Breast epithelium (tissue), 4 donors: ENCODE measurements around the gene KRTCAP2. TPM values are rescaled to one million over a fixed set of nuclear protein-coding genes. Genes with fewer than 3 reads are reported as not detected.

Experiments
- DNase-seq, 2 donors: peaks; one replicate each; pipeline ENCODE4 v3.0.0-alpha.2; 2019; ENCODE audit warnings: low spot score in 2 of 2
- H3K27ac ChIP-seq, 2 donors: fragments of 200-600 bp; sonication (generic) in 1 of 2; one replicate each; pipeline ENCODE4 v1.5.1; 2016 to 2019; ENCODE audit warnings: mild to moderate bottlenecking in 1 of 2
- H3K27me3 ChIP-seq, 2 donors: fragments of 200-600 bp; sonication (generic) in 1 of 2; one replicate each; pipeline versions ENCODE4 v1.5.1 to v1.6.0; 2017 to 2019; ENCODE audit warnings: control low read depth in 1 of 2, mild to moderate bottlenecking in 1 of 2
- H3K36me3 ChIP-seq: fragments of 200-600 bp; one replicate; pipeline ENCODE4 v1.5.1; 2019
- H3K4me1 ChIP-seq, 2 donors: fragments of 200-600 bp; sonication (generic); one replicate each; pipeline ENCODE4 v1.5.1; 2016 to 2019; ENCODE audit warnings: control low read depth in 1 of 2
- H3K4me3 ChIP-seq, 3 donors: fragments of 200-600 bp; sonication (generic); 1 replicate in 2 of 3; 2 replicates in 1 of 3; pipeline ENCODE4 v1.5.1; 2016 to 2019; ENCODE audit warnings: mild to moderate bottlenecking in 3 of 3, moderate library complexity in 2 of 3
- H3K9me3 ChIP-seq, 2 donors: fragments of 200-600 bp; sonication (generic) in 1 of 2; one replicate each; pipeline ENCODE4 v1.5.1; 2016 to 2019; ENCODE audit warnings: control low read depth in 1 of 2
- POLR2A ChIP-seq: fragments of 450-650 bp; IDR thresholded peaks from one replicate; pipeline ENCODE4 v1.6.1; 2016; ENCODE audit warnings: antibody characterized with exemption, mild to moderate bottlenecking, moderate library complexity
- POLR2AphosphoS5 ChIP-seq, 3 donors: sonication (generic); formaldehyde crosslinking; IDR thresholded peaks; one replicate each; pipeline ENCODE4 v1.6.1; 2017; ENCODE audit warnings: antibody characterized with exemption in 3 of 3
- intact Hi-C: fragments of 100-400 bp; cut with DNase I; formaldehyde crosslinking; loops from one replicate; pipeline ENCODE4 v1.15.1; 2023; ENCODE audit warnings: low total_unique reads
- total RNA-seq, 3 donors: library from RNA; depleted of rRNA; stranded (reverse); fragments of >200 nt; gene quantifications; one replicate each; pipeline ENCODE4 v1.1.0, GENCODE V29; 2016
- TF ChIP-seq, protein P1 (sequence below), 3 donors: fragments of 450-650 bp; IDR thresholded peaks; one replicate each; pipeline ENCODE4 v1.5.1; 2016 to 2017; ENCODE audit warnings: antibody characterized with exemption in 3 of 3, mild to moderate bottlenecking in 3 of 3, moderate library complexity in 3 of 3

Gene KRTCAP2
- total RNA-seq, 3 donors from 2014 or later, result 104 to 147 (median 131) TPM

DNA sequence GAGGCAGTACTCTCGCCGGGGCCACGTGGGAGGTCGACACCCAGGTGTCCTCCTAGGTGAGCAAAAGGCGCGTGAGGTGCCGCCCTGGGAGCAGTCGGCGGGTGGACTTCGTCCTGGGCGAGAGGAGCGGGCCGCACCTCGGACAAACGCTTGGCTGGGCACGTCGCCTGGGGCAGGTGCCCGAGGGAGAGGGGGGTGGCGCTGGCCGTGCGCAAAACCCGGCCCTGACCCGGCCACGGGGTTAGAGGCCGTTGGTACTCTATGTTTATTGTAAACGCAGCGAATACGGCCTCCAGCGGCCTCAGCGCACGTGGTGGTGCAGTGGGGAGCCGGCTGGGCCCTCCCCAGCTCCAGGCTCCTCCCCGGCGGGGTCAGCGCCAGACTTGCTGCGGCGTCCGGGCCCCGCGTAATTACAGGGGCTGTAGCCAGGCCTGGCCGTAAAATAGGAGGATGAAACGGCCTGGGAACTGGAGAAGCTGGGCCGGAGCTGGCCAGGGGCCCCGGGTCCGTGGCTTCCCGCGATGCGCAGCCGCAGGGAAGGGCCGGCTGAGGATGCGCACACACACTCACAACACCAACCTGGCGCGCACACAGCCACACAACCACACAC lies 47.1 kb downstream of the KRTCAP2 start:
- no peaks in the 10 kb centered on the region for H3K9me3 ChIP-seq
- H3K4me1 ChIP-seq, result peaks cover 3 to 14% of the 10 kb centered on the region in 2 donors
- no peaks in the 10 kb centered on the region for H3K36me3 ChIP-seq
- peak overlapping the region; percentile 60 to 96 (median 60) for H3K4me3 ChIP-seq
- H3K27me3 ChIP-seq, result no peaks in the 10 kb centered on the region
- intact Hi-C loops, result no loop called here
- H3K27ac ChIP-seq, result peak overlapping the region; percentile 95 to 97
- TF ChIP-seq POLR2AphosphoS5 (IDR thresholded peaks at IDR 0.05) (peak in 1 of 3 donors; percentile 5), POLR2A (peak; percentile 0)
- TF ChIP-seq, protein P1, sequence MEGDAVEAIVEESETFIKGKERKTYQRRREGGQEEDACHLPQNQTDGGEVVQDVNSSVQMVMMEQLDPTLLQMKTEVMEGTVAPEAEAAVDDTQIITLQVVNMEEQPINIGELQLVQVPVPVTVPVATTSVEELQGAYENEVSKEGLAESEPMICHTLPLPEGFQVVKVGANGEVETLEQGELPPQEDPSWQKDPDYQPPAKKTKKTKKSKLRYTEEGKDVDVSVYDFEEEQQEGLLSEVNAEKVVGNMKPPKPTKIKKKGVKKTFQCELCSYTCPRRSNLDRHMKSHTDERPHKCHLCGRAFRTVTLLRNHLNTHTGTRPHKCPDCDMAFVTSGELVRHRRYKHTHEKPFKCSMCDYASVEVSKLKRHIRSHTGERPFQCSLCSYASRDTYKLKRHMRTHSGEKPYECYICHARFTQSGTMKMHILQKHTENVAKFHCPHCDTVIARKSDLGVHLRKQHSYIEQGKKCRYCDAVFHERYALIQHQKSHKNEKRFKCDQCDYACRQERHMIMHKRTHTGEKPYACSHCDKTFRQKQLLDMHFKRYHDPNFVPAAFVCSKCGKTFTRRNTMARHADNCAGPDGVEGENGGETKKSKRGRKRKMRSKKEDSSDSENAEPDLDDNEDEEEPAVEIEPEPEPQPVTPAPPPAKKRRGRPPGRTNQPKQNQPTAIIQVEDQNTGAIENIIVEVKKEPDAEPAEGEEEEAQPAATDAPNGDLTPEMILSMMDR (IDR thresholded peaks at IDR 0.05), result no peak
- peak; percentile 65 for DNase-seq

DNA sequence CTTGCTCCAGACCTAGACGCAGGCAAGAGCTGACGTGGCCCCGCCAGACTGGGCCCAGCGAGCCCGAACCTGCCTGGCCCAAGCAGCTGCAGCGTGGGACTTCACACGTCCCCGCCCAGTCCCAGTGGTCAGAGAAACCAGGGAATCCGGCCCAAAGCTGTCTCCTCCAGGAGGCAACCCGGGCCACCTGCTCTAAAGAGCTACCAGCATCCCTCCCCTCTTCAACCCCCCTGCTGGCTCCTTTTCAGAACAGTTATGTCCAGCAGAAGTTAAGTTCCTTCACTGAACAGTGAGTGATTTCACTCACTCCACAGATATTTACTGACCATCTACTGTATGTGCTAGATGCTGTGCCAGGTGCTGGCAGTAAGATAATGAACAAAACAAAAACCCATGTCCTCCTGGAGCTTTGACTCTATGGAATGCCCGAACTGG lies 47.6 kb downstream of the KRTCAP2 start:
- H3K4me1 ChIP-seq, result peaks cover 3 to 8% of the 10 kb centered on the region in 2 donors
- intact Hi-C loops, result no loop called here
- DNase-seq, result no peak

DNA sequence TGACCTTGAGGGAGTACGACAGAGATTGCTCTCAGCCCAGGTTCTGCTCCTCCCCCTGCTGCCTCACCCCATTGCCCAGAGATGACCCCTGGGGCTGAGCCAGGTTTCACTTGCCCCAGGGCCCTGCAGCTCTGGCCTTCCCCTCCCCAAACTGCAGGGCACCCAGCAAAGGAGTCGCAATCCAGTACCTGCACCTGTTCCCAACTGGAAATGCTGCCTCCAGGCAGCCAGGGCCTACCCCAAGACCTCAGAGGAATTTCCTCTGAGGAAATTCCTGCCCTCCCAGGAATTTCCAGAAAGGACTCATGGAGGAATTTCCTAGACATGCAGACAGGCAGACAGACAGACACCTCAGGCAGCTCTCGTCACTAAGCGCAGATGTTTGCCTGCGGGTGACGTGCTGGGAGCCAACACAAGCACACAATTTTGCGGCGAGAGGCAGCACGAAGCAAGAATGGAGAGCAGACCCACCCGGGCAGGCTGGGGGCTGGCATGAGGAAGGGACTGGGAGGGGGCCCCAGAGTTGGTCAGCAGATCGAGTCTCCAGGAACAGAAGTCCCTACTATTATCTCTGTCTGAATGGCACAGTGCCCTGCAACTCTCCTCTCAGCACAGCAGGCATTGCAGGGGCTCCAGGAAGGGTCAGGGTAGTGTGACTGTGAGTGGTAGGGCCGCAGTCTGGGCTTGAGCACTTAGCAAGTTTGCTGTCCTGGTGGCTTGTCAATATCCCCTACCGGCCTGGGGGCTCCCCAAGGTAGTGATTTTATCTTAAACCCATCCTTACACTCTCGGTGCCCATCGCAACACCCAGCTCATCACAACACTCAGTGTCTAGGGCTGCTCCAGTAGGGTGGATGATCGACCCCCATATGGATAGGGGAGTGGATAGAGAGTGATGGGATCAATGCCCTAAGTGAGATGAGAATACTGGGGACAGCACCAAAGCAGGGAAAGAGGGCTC lies 48.3 kb downstream of the KRTCAP2 start:
- intact Hi-C loops, result no loop called here
- no peaks in the 10 kb centered on the region for H3K36me3 ChIP-seq
- H3K9me3 ChIP-seq, result no peaks in the 10 kb centered on the region
- peak overlapping the region; percentile 95 to 97 for H3K27ac ChIP-seq
- peaks cover 3 to 8% of the 10 kb centered on the region in 2 donors for H3K4me1 ChIP-seq
- no peaks in the 10 kb centered on the region for H3K27me3 ChIP-seq
- no peak overlapping the region for H3K4me3 ChIP-seq
- TF ChIP-seq POLR2AphosphoS5 (IDR thresholded peaks at IDR 0.05), result no peak
- TF ChIP-seq POLR2A, result no peak
- TF ChIP-seq, protein P1 (IDR thresholded peaks at IDR 0.05), result no peak
- no peak for DNase-seq

More for the DNA sequence above, 47.6 kb downstream of the KRTCAP2 start:
- Histone ChIP-seq H3K27me3 (no peaks in the 10 kb centered on the region), H3K9me3 (no peaks in the 10 kb centered on the region), H3K4me3 (peak overlapping the region in 2 of 3 donors; percentile 60 to 96), H3K27ac (peak overlapping the region; percentile 95 to 97), H3K36me3 (no peaks in the 10 kb centered on the region)
- TF ChIP-seq, protein P1 (IDR thresholded peaks at IDR 0.05), result no peak
- TF ChIP-seq POLR2AphosphoS5 (IDR thresholded peaks at IDR 0.05), result peak in 1 of 3 donors; percentile 0
- no peak for TF ChIP-seq POLR2A

DNA sequence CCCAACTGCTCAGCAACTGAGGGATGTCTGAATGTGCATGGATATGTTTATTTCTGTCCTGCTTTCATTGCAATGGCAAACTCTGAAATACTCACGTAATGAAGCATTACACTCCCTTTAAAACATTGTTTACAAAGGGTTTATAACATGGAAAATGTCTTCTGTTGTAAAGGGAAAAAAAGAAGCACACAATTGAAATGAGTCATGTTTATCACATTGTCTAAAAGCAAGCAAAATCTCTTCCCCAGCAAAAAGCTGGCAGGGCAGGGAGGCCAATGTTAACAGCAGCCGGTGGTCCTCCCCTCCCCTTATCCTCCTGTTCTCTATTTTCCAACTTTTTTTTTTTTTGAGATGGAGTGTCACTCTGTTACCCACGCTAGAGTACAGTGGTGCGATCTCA lies 49.3 kb downstream of the KRTCAP2 start:
- peak overlapping the region in 1 of 2 donors; percentile 95 for H3K27ac ChIP-seq
- H3K4me1 ChIP-seq, result peaks cover 3 to 8% of the 10 kb centered on the region in 2 donors
- TF ChIP-seq, protein P1 (IDR thresholded peaks at IDR 0.05), result no peak
- TF ChIP-seq POLR2AphosphoS5 (IDR thresholded peaks at IDR 0.05), result no peak
- TF ChIP-seq POLR2A, result no peak
- DNase-seq, result no peak
- intact Hi-C loops, result no loop called here
- no peaks in the 10 kb centered on the region for H3K27me3 ChIP-seq
- H3K9me3 ChIP-seq, result no peaks in the 10 kb centered on the region
- H3K4me3 ChIP-seq, result no peak overlapping the region
- H3K36me3 ChIP-seq, result no peaks in the 10 kb centered on the region
